Body of pancreas (tissue), 4 donors: ENCODE data around the gene ANKUB1. TPM values are rescaled to one million over a fixed set of nuclear protein-coding genes. Genes with fewer than 3 reads are reported as not detected.

Experiments used
- ATAC-seq: fragments of 150-250 bp; one replicate; pipeline ENCODE4 v1.9.1; 2016
- DNase-seq, 4 donors: peaks; one replicate each; pipeline ENCODE4 v3.0.0-alpha.2; 2019
- H3K27ac ChIP-seq, 4 donors: fragments of 200-600 bp; sonication (generic); 1 replicate in 3 of 4; 2 replicates in 1 of 4; pipeline versions ENCODE4 v1.5.1 to v1.6.1; 2016 to 2019; ENCODE audit warnings: mild to moderate bottlenecking in 1 of 4, mixed read lengths in 1 of 4, moderate library complexity in 1 of 4
- H3K27me3 ChIP-seq, 2 donors: fragments of 200-600 bp; sonication (generic); one replicate each; pipeline ENCODE4 v1.6.0; 2016; ENCODE audit warnings: mild to moderate bottlenecking in 1 of 2
- H3K36me3 ChIP-seq, 2 donors: fragments of 200-600 bp; sonication (generic); replicated peaks in 1 of 2; 2 replicates each; pipeline ENCODE4 v1.5.1; 2016; ENCODE audit warnings: low read depth in 2 of 2; ENCODE audit not compliant: insufficient read depth in 1 of 2
- H3K4me1 ChIP-seq: fragments of 200-600 bp; sonication (generic); one replicate; pipeline ENCODE4 v1.6.0; 2016
- H3K4me3 ChIP-seq, 2 donors: fragments of 200-600 bp; sonication (generic); 1 replicate in 1 of 2; 2 replicates in 1 of 2; pipeline ENCODE4 v1.5.1; 2016 to 2019
- H3K9me3 ChIP-seq, 3 donors: fragments of 200-600 bp; sonication (generic); 1 replicate in 2 of 3; 2 replicates in 1 of 3; pipeline ENCODE4 v1.5.1; 2016
- POLR2A ChIP-seq, 3 donors: fragments of 450-650 bp; IDR thresholded peaks; one replicate each; pipeline ENCODE4 v1.6.1; 2016; ENCODE audit warnings: antibody characterized with exemption in 3 of 3, mild to moderate bottlenecking in 2 of 3
- WGBS, 2 donors: methylation state at CpG; one replicate each; pipeline ENCODE4 v1.1.5; 2017; 5-methylcytosine and 5-hydroxymethylcytosine counted together
- intact Hi-C: fragments of 100-400 bp; cut with DNase I; formaldehyde crosslinking; loops from one replicate; pipeline ENCODE4 v1.15.1; 2023
- total RNA-seq, 2 donors: library from RNA; depleted of rRNA; stranded (reverse); fragments of >200 nt; gene quantifications; one replicate each; pipeline ENCODE4 v1.1.0, GENCODE V29; 2016
- TF ChIP-seq, protein P1 (sequence below), 7 experiments: fragments of 450-650 bp in 4 of 7; fragments of 200-600 bp in 3 of 7; sonication (generic) in 3 of 7; IDR thresholded peaks; one replicate each; pipeline ENCODE4 v1.5.1; 2016 to 2019; ENCODE audit warnings: antibody characterized with exemption in 7 of 7

The ANKUB1 gene
- total RNA-seq, 2 donors from 2014 or later = not detected

DNA sequence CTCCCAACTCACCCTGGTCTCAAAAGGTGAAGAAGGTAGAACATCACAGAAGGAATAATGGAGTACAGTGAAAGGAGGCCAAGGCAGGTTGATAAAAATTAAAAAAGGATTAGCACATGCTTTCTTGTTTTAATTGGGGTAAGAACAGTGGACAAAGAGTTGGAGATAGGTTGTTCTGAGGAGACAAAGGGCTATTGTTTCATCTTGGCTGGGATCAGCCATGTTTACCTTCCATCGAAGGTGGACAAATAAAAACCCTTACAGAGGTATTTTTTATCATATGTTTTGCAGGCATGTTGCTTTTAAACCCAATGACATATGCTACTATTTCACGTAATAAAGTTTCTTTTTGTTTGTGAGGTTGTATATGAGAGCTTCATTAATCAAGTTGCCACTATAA lies 53.0 kb downstream of the ANKUB1 start:
- DNase-seq = no peak
- ATAC-seq = no peak
- H3K9me3 ChIP-seq = peaks cover 0 to 6% (median 0%) of the 10 kb centered on the region in 3 donors
- no peaks in the 10 kb centered on the region for H3K27me3 ChIP-seq
- no peak overlapping the region for H3K4me3 ChIP-seq
- 41 to 45% methylated on average over 2 of the region's 2 CpGs for WGBS, 2 donors
- H3K27ac ChIP-seq = no peak overlapping the region
- no peaks in the 10 kb centered on the region for H3K4me1 ChIP-seq
- TF ChIP-seq, protein P1, sequence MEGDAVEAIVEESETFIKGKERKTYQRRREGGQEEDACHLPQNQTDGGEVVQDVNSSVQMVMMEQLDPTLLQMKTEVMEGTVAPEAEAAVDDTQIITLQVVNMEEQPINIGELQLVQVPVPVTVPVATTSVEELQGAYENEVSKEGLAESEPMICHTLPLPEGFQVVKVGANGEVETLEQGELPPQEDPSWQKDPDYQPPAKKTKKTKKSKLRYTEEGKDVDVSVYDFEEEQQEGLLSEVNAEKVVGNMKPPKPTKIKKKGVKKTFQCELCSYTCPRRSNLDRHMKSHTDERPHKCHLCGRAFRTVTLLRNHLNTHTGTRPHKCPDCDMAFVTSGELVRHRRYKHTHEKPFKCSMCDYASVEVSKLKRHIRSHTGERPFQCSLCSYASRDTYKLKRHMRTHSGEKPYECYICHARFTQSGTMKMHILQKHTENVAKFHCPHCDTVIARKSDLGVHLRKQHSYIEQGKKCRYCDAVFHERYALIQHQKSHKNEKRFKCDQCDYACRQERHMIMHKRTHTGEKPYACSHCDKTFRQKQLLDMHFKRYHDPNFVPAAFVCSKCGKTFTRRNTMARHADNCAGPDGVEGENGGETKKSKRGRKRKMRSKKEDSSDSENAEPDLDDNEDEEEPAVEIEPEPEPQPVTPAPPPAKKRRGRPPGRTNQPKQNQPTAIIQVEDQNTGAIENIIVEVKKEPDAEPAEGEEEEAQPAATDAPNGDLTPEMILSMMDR (IDR thresholded peaks at IDR 0.05) = no peak
- TF ChIP-seq POLR2A (IDR thresholded peaks at IDR 0.05) = no peak
- H3K36me3 ChIP-seq = peaks cover 0 to 4% of the 10 kb centered on the region in 2 donors
- intact Hi-C loops = no loop called here

GRCh38 chr3:149738876-149739275 lies 53.5 kb downstream of the ANKUB1 start:
- Histone ChIP-seq H3K4me1 (no peaks in the 10 kb centered on the region), H3K4me3 (no peak overlapping the region), H3K9me3 (peaks cover 0 to 6% (median 0%) of the 10 kb centered on the region in 3 donors), H3K27me3 (no peaks in the 10 kb centered on the region), H3K36me3 (peaks cover 0 to 4% of the 10 kb centered on the region in 2 donors), H3K27ac (no peak overlapping the region)
- TF ChIP-seq, protein P1 (IDR thresholded peaks at IDR 0.05) = no peak
- TF ChIP-seq POLR2A (IDR thresholded peaks at IDR 0.05) = no peak
- ATAC-seq (no peak), DNase-seq (no peak)
- 73 to 77% methylated on average over 2 of the region's 2 CpGs for WGBS, 2 donors
- intact Hi-C loops = no loop called here

- intact Hi-C loops = no loop called here
- Histone ChIP-seq H3K4me3 (no peak overlapping the region), H3K27ac (peak overlapping the region in 1 of 4 donors; percentile 2), H3K9me3 (peaks cover 0 to 6% (median 0%) of the 10 kb centered on the region in 3 donors), H3K4me1 (no peaks in the 10 kb centered on the region), H3K27me3 (no peaks in the 10 kb centered on the region), H3K36me3 (peaks cover 0 to 4% of the 10 kb centered on the region in 2 donors)
- DNase-seq (no peak), ATAC-seq (no peak)
- TF ChIP-seq, protein P1 (IDR thresholded peaks at IDR 0.05) = no peak
- no peak for TF ChIP-seq POLR2A (IDR thresholded peaks at IDR 0.05)
Measured at GRCh38 chr3:149736953-149737205, 55.5 kb downstream of the ANKUB1 start.

- WGBS, 2 donors = 46 to 49% methylated on average over 2 of the region's 2 CpGs
- Histone ChIP-seq H3K9me3 (peaks cover 0 to 6% (median 0%) of the 10 kb centered on the region in 3 donors), H3K4me3 (no peak overlapping the region), H3K27me3 (no peaks in the 10 kb centered on the region), H3K4me1 (no peaks in the 10 kb centered on the region), H3K36me3 (peaks cover 0 to 3% of the 10 kb centered on the region in 2 donors), H3K27ac (peak overlapping the region in 2 of 4 donors; percentile 29 to 45)
- peak; percentile 67 for ATAC-seq
- no peak for DNase-seq
- TF ChIP-seq, protein P1 (IDR thresholded peaks at IDR 0.05) = no peak
- TF ChIP-seq POLR2A (IDR thresholded peaks at IDR 0.05) = no peak
- intact Hi-C loops = no loop called here
Measured at GRCh38 chr3:149736175-149736952, 56.0 kb downstream of the ANKUB1 start.

DNA sequence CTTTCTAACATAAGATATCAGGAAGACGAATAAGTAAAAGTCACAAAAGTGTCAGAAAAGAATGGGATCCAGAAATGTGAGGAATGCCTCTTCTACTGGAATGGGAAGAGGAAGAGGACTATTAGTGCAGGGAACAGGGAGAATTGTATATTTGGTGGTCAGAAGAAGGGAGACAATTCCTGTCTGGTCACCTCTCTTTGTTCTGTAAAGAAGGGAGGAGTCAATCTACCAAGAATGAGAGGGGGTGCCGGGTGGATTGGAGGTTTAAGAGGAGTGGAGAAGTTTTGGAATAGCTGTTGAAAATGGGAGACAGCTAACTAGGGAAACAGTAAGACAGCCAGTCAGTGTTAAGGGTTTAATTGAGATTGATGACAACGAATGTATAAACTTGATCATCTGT lies 60.1 kb downstream of the ANKUB1 start:
- no peak for TF ChIP-seq POLR2A (IDR thresholded peaks at IDR 0.05)
- TF ChIP-seq, protein P1 (IDR thresholded peaks at IDR 0.05) = no peak
- intact Hi-C loops = no loop called here

More for the DNA sequence above, 60.1 kb downstream of the ANKUB1 start:
- no peak overlapping the region for H3K27ac ChIP-seq
- no peak for DNase-seq
- no peak overlapping the region for H3K4me3 ChIP-seq
- WGBS, 2 donors = 74 to 81% methylated on average over 3 of the region's 3 CpGs
- no peak for ATAC-seq
- no peaks in the 10 kb centered on the region for H3K4me1 ChIP-seq
- H3K9me3 ChIP-seq = peaks cover 0 to 6% (median 0%) of the 10 kb centered on the region in 3 donors
- no peaks in the 10 kb centered on the region for H3K27me3 ChIP-seq
- H3K36me3 ChIP-seq = no peaks in the 10 kb centered on the region
